8988T (cell line): ENCODE results near the gene ELP4.
"Not testable (repeated sequence)": the region's sequence is repeated elsewhere in the genome, so short reads cannot be mapped to it uniquely, and the experiment has no call there.

Source experiments
- DNase-seq: peaks from one replicate; pipeline ENCODE4 v3.0.0; 2011

The ELP4 gene

DNA sequence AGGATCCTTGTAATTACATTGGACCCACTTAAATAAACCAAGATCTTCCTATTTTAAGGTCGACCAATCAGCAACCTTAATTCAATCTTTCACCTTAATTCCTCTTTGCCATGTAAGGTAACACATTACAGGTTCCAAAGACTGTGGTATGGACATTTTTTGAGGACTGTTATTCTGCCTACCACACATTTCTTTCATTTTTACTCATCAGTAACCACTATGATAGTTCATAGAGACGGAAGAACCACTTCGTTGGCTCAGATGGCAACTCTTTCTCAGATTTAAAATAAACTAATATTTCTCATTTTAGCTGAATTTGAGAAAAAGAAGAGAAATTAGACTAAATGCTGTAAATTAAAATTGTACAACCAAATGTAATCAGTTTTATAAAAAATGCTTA is 205.3 kb downstream of the ELP4 start:
- no peak for DNase-seq

DNA sequence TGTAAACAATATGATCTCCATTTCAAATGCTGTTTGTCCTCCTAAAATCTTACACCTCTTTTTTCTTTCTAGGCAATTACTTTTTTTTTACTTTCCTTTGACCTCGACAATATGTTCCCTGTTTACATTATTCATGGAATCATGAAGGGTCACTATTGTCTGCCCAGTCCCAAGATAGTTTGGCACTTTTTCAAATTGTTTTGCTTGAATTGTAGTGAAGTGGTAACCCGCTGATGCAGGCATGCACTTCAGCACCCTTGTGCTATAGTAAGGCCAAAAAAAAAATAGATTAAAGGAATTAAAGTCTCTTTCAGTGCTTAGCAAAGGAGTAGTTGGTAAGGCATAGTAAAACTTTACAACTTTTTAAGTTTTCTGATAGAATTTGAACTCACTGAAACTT is 210.7 kb downstream of the ELP4 start:
- no peak for DNase-seq

DNA sequence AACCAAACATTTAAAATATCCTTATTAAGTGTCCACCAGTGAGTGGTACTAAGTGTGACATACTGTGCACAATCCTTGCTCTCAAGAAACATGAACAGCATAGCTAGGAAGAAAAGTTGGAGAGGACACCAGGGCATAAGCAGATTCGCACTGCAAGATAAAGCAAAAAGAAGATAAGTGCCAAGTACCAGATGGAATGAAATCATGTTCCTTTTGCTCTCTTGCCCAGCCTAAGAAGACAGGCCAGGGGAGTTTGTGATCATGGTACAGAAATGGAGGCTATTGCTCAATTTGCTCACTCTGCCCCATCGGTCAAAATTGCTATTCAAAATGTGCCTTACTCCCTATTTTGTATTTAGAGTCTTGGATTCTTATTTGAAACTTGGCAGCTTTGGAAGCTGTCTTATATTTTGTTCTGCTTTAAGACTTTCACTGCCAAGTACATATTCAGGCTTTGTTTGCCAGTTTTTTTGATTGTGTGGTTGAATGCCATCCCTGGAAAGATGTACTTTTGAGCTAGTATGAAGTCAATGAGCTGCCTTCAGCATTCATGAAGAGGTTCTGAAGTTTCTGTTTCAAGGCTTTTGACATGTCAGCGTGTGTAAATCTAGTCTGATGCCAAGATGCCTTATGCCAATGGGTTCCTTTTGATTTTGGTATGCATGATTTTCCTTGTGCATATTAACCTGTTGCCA is 211.3 kb downstream of the ELP4 start:
- no peak for DNase-seq

GRCh38 chr11:31722754-31723153 is 213.2 kb downstream of the ELP4 start:
- DNase-seq: no peak

GRCh38 chr11:31725176-31725575 is 215.6 kb downstream of the ELP4 start:
- DNase-seq: no peak

GRCh38 chr11:31728432-31728831 is 218.9 kb downstream of the ELP4 start:
- DNase-seq: no peak

- DNase-seq: no peak
These were observed 230.6 kb downstream of the ELP4 start for GRCh38 chr11:31740131-31740530.

GRCh38 chr11:31740731-31741368 is 231.3 kb downstream of the ELP4 start:
- not testable (repeated sequence) for DNase-seq

DNA sequence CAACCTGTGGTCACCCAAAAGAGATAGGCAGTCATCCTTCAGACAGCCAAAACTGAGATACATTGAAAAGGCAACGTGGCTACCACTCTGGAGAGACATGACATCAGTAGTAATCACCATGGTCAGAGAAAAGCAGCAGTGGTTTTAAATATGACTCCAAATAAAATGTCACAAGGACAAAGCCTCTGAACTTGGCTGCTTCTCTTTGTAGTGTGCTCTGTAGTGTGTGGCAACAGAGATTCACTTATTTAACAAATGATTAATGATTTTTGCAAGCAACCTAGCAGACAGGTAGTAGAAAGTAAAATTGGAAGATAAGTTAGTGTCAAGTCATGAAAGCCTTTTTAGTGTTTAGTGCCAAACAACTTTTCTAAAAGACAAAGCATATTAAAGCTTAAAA is 238.0 kb downstream of the ELP4 start:
- no peak for DNase-seq

DNA sequence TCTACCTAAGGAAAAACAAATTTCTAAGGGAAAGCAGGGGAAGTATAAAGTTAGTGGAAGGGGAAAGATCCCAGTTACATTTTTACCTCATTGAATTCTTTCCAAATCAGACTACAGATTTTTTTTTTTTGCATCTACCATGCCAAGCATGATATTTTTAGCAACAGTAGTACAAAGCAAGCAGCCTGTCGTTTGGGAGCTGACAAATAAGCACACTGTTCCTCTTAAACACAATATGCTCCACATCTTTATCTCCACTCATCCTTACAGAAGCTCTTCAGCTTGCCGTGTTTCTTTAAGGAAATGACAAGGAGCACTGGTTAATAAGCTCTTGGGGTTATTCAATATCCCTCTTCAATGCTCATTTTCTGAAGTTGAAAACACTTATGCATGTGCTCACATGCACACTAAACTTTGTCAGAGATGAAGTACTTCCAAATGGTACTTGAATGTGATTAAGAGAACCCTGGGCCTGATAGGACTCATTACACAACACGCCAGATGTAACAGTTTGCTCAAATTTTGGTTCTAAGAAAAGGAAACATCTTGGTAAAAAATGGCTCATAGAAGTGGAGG is 247.8 kb downstream of the ELP4 start:
- DNase-seq: no peak

GRCh38 chr11:31761636-31762035 is 252.1 kb downstream of the ELP4 start:
- DNase-seq: no peak

DNA sequence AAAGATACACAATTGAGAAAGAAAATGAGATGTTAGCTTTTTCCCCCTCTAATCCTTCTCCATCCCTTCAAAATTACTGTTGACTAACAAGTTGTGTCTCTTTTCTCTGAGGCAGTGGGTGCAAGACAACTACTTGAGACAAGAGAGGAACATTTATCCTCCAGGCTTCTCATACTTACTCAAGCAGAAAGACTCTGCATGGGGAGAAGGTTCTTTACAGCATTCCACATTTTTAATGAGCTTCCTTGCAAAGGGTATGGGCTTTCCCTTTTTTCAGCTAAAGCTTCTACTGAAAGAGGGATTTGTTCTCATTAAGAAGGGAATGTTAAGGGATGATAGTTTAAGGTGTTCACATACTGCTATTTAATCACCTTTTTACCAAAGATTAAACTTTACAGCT is 253.7 kb downstream of the ELP4 start:
- no peak for DNase-seq

DNA sequence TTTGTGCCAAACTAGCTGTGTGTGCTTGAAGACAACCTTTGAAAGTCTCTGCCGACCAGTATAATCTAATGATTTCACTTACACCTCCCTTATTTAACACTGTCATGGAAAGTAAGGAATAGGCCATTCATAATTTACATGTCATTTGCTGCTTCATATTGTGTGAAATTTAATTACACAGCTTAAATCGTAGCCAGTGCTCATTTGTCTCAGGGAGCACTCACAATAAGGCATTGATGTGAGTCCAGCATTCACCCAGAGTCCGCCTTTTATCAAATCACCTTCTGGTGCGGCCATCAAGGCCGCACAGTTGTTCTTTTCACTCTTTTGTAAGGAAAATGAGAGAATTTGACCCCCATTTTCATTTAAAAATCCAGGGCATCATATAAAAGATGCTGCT is 254.7 kb downstream of the ELP4 start:
- DNase-seq: no peak

- no peak for DNase-seq
These were observed 255.2 kb downstream of the ELP4 start for GRCh38 chr11:31764766-31765165.

DNA sequence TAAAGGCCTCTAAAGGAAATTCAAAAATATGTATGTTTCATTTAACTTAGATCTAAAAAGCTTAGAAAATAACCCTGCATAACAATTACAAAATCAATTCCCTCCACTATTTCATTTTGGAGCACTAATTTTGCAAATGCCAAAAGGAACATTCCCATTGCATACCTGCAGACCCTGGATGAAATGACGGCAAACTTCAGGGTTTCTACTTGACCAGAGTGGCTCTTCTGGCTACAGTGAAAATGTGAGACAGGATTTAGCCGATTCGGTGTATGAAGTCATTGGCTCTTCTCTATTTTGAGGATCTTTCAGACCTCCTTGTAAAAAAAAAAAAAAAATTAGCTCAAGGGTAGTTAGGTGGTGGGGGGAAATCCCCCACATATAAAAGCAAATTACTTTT is 257.5 kb downstream of the ELP4 start:
- DNase-seq: no peak

DNA sequence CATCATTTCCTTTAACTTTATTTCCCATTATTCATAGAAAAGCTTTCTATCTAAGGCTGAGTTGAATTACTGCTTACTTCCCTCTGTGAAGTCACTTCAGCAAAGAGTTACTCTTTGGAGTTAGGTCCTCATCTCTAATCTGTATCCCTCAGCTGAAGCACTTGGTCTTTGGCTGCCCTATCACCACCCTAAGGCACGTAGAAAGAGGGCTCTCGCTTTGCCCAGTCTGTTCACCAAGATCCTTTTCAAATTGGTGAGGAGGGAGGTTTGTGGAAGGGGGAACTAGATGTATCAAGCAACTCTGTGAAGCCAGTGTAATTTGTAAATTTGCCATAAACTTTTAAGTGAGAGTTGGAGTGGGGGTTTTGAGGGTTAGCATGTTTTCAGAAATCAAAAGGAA is 258.1 kb downstream of the ELP4 start:
- DNase-seq: no peak

DNA sequence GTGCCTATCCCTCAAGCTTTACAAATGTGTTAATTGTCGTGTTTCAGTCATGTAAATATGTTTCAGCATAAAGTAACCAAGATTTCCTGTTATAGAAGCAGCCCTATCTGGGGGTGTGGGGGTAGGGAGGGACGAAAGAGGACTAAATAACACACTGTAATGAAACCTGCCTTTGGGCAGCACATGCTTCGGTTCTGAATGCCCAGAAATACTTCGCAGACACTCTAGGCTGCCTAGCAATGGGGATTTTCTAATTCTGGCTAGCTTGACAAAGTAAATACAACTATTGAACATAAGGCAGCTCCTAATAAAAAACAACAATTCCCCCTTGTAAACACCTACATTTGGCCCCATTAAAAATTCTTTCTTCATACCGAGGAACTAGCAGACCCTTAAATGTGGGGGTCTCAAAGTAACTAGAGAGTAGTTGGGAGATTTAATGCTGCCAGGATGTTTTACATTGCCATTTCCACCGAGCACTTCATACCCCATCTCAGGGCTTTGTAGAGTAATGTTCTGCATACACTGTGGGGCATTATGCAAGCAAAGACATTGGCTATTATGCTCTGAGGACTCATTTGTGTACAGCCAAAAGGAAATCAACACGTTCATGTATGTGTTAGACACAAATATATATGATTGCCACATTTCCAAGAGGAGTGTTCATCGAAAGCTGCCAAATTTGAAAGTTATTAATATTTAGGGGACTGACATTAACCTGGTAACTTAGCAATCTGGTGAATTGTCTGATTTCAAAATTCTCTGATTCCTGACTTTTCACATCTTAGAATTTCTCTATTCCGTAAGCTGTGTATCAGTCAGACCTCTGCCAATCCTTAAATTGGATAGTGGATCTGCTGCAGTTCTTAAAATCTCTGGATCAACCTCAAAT is 259.4 kb downstream of the ELP4 start:
- DNase-seq: no peak

GRCh38 chr11:31770011-31770700 is 260.6 kb downstream of the ELP4 start:
- DNase-seq: no peak

DNA sequence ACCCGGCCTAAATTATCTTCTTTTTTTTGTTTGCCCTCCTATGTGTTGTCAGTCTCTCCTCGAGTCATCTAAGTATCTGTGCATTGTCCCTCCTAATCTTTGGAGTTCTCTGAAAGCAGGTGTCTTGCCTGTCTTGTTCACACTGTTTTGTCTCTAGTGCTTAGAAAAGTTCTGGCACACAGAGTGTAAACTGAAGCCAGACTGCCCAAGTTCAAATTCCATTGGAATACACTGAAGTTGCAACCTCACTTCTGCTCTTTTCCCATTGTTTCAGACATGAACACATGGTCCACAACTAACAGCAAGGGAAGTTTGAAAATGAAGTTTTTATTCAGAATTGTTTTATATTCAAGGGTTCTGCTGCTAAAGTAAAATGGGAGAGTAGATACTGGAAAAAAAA is 262.8 kb downstream of the ELP4 start:
- no peak for DNase-seq

- no peak for DNase-seq
These were observed 269.8 kb downstream of the ELP4 start for GRCh38 chr11:31779374-31779791.

DNA sequence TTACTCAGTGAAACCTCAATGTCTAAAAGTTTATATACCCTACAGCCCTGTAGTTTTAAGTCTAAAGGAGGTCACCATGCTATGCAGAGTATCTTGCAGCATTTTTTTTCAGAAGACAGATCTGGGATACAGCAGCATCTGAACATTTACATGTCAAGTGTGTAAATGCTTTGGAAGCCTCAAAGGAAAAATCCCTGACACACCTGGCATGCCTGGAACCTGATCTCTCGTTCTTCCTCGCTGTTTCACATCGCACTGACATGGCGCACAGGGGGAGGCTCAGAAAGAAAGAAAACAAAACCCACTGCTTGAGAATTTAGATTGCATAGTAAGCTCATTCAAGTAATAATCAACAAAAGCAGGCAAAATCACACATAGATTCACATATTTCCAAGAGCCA is 270.5 kb downstream of the ELP4 start:
- DNase-seq: no peak

DNA sequence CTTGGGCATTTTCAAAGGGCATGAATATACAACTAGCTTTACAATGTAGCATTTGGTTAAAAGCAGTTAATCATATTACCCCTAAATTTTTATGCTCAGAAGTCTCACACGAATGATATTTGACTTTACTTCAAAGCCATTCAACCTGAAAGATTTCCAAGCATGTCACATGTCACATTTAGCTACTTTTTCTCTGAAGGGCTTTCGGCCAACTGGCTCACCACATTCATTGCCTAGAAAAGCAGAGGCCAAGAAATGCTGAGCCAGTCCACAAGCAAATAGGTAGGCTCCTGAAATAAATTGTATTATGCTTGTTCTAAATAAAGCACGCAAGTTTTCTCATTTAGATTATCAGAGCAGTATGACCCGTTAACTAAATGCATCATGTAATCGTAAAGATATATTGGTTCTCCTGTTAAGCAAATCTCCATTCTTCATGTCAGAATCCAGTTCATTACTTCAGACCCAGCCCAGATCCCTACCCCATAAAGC is 271.0 kb downstream of the ELP4 start:
- DNase-seq: no peak

DNA sequence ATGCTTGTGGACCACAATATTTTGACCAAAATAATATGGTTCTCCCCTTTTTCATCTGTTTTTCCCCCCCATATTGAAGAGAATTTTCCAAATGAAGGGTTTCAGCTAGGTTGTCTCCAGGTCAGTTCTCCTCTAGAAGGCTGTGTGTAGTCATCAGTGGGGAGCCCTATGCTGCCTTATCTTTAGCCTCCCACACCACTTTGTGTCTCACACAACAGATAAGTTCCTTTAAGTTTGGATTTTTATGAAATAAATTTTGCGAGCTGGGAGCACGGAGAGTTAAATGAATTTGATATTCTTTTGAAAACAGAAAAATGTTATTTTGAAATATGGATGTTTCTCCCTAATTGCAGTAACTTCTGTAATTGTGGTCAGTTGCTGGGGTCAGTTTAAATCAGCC is 272.7 kb downstream of the ELP4 start:
- DNase-seq: no peak
